HK-2 (cell line): ENCODE results near the gene PSMD8.
"Not testable (repeated sequence)": the region's sequence is repeated elsewhere in the genome, so short reads cannot be mapped to it uniquely, and the experiment has no call there.

ENCODE experiments used
- DNase-seq: peaks from one replicate; pipeline ENCODE4 v3.0.0-alpha.2; 2018; ENCODE audit not compliant: unreplicated experiment

PSMD8 gene

GRCh38 chr19:38374332-38375097 is at the start of gene PSMD8:
TSS of gene PSMD8 (plus strand) at chr19:38374571. CDS start at chr19:38374602, 31 bp downstream.
- peak; percentile 98 for DNase-seq

DNA sequence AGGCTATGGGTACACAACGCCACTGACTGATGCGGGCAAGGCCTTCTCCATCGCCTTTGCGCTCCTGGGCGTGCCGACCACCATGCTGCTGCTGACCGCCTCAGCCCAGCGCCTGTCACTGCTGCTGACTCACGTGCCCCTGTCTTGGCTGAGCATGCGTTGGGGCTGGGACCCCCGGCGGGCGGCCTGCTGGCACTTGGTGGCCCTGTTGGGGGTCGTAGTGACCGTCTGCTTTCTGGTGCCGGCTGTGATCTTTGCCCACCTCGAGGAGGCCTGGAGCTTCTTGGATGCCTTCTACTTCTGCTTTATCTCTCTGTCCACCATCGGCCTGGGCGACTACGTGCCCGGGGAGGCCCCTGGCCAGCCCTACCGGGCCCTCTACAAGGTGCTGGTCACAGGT is 47.8 kb upstream of the PSMD8 start:
- no peak for DNase-seq

GRCh38 chr19:38329651-38330050 is 44.7 kb upstream of the PSMD8 start:
- DNase-seq, result no peak

DNA sequence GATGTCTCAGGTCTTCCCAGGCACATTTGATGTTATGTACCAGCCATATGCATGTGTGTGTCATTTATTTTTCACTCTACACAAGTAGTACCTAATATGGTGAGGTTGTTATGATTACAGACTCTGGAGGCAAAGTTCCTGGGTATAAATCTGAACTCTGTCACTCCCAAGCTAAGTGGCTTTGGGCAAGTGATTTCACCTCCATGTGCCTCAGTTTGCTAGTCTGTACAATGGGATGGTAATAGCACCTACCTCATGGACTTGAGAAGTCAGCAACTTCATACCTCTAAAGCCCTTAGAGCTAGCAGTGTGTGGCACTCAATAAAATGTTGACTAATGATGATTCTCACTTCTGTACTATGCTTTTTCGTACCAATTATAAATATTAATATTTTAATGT is 42.6 kb upstream of the PSMD8 start:
- DNase-seq, result no peak

GRCh38 chr19:38333245-38333644 is 41.1 kb upstream of the PSMD8 start:
- no peak for DNase-seq

DNA sequence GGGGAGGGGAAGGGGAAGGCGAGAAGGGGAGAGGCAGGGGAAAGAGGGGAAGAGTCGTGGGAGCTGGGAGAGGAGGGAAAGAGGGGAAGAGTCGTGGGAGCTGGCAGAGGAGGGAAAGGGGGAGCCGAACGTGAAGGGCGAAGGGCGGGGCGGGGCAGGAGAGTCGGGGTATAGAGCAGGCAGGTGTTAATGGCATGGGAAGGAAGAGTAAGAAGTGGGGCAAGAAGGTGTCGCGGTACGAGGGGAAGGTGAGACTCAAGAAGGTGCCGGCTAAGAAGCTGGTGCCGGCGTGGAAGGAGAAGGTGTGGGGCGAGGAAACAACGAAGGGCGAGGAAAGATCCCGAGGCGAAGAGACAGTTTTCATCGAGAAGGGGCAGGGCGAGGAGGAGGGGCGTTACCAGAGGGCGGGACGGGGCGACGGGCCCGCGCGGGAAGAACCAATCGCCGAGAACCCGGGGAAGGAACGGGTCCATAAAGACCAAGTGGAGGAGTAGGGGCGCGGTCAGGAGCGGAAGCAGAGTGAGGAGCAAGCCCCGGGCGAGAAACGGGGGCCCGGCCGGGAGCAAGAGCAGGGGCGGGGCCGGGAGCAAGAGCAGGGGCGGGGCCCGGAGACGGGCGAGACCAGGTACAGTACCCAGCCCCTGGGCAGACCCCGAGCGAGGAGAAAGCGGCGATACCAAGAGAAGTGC is 38.3 kb upstream of the PSMD8 start:
- peak; percentile 95 for DNase-seq

DNA sequence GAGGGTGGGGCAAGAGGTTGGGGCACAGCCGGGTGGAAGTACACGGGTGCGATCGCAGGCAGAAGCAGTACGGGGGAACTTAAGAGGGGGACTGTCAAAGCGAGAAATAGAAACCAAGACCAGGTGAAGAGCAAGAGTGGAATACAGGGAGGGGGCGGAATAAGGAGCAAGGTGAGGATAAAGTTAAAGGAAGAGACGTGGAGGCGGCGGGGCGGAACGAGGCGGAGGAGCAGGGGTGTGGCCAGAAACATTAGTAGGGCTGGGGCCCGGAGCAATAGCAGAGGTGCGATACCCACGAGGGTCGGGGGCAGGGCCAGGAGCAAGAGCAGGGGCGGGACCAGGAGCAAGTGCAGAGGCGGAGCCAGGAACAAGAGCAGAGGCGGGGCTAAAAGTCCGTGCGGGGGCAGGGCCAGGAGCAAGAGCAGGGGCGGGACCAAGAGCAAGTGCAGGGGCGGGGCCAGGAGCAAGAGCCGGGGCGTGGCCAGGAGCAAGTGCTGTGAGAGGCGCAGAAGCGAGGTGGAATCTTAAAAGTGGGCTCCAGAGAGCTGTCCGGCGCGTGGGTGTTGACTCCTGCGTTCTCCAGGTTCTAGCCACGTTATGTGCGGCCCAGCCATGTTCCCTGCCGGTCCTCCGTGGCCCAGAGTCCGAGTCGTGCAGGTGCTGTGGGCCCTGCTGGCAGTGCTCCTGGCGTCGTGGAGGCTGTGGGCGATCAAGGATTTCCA is 37.6 kb upstream of the PSMD8 start:
- DNase-seq, result peak; percentile 94

- no peak for DNase-seq
Measured at GRCh38 chr19:38337360-38337653, 37.1 kb upstream of the PSMD8 start.

- not testable (repeated sequence) for DNase-seq
Measured at GRCh38 chr19:38339011-38339410, 35.4 kb upstream of the PSMD8 start.

DNA sequence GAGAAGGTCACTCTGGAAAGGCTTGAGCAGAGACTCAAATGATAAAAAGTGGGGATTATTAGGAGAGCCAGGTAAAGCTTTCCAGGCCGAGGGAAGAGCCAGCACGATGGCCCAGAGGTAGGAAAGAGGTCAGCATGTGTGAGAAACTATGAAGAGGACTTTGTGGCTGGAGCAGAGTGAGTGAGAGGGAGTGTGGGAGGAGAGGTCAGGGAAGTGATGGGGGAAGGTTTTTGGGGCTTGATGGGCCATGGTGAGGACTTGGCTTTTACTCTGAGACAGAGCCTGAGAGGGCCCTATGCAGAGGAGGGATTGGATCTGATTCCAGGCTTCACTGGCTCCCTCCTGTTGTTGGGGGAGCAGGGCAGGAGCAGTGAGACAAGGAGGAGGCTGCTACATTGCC is 33.4 kb upstream of the PSMD8 start:
- DNase-seq, result no peak

GRCh38 chr19:38346837-38347236 is 27.5 kb upstream of the PSMD8 start:
- no peak for DNase-seq

- DNase-seq, result no peak
Measured at GRCh38 chr19:38350883-38351282, 23.5 kb upstream of the PSMD8 start.

- no peak for DNase-seq
Measured at GRCh38 chr19:38351865-38352395, 22.4 kb upstream of the PSMD8 start.

DNA sequence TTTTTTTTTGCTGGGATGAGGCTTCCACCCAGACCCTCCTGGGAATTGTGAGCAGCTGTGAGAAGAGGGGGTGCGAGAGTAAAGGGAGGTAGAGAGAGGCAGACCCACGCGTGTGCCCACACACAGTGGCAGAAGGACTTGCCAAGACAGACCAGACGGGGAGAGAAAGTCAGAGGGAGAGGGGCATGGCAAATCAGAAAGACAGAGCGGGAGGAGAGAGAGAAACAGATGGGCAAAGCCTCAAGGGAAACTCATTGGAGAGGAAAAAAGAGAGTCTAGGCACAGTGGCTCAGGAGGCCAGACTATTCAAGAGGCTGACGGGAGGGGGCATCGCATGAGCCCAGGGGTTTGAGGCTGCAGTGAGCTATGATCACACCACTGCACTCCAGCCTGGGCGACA is 21.8 kb upstream of the PSMD8 start:
- DNase-seq, result no peak

- no peak for DNase-seq
Measured at GRCh38 chr19:38355728-38356725, 18.3 kb upstream of the PSMD8 start.

GRCh38 chr19:38358071-38358470 is 16.3 kb upstream of the PSMD8 start:
- DNase-seq, result no peak

GRCh38 chr19:38359242-38360021 is 14.9 kb upstream of the PSMD8 start:
- no peak for DNase-seq

DNA sequence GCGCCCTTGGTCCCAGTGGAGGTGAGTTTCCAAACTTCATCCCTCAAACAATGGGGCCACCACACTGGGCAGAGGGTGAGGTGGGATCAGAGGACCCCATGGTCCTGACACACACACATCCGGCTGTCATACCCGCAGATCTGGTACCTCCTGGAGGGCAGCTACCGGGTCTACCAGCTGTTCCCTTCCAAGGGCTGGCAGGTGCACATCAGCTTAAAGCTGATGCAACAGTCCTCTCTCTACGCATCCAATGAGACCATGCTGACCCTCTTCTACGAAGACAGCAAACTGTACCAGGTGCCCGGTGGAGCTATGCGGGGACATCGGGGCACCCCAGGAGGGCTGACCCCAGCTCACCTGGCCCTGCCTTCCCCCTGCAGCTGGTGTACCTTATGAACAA is 14.0 kb upstream of the PSMD8 start:
- no peak for DNase-seq

DNA sequence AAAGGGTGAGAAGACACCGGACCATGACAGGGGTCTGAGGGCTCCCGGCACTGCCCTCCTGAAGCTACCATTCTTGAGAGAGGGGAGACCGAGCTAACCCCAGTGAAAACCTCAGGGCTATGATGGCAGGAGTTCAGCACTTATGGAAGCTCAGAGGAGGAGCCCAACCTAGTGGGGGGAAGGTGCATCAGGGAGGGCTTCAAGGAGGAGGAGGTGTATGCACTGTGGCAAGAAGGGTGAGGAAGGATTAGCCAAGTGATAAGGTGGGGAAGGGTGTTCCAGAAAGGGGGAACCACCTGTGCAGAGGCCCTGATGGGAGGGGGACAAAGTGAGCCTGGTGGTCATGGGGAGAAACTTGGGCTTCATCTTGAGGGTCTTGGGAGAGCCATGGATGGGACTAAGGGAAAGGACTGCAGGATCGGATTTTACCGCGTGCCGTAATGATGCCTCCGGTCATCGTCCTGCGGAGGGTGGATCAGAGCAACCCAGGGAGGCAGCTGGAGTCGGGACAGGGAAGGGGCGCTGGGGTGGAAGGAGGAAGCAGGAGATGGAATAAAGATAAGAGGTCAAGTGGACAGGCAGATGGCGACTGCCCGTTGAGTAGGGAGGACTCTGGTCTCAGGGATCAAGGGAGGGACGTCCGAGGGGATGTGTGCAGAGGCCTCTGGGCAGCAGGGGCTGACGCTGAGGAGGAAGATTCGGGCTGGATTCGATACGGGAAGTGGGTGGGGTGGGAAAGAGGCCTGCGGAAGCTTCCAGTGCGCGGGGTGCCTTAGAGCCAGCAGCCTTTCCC is 13.3 kb upstream of the PSMD8 start:
- no peak for DNase-seq

GRCh38 chr19:38361633-38362075 is 12.7 kb upstream of the PSMD8 start:
- DNase-seq, result peak; percentile 88
